Neural progenitor cell (in vitro differentiated cells): ENCODE measurements around the gene SPTLC1.

ENCODE experiments used
- EZH2phosphoT487 ChIP-seq: fragments of 200-600 bp; sonication (generic); IDR thresholded peaks from 2 replicates; pipeline ENCODE4 v1.6.1; 2017; ENCODE audit warnings: antibody characterized with exemption
- TF ChIP-seq, protein P1 (sequence below): fragments of 200-600 bp; sonication (generic); IDR thresholded peaks from 2 replicates; pipeline ENCODE4 v1.5.1; 2017; ENCODE audit warnings: antibody characterized with exemption, mild to moderate bottlenecking

- no peak for TF ChIP-seq EZH2phosphoT487
- TF ChIP-seq, protein P1, sequence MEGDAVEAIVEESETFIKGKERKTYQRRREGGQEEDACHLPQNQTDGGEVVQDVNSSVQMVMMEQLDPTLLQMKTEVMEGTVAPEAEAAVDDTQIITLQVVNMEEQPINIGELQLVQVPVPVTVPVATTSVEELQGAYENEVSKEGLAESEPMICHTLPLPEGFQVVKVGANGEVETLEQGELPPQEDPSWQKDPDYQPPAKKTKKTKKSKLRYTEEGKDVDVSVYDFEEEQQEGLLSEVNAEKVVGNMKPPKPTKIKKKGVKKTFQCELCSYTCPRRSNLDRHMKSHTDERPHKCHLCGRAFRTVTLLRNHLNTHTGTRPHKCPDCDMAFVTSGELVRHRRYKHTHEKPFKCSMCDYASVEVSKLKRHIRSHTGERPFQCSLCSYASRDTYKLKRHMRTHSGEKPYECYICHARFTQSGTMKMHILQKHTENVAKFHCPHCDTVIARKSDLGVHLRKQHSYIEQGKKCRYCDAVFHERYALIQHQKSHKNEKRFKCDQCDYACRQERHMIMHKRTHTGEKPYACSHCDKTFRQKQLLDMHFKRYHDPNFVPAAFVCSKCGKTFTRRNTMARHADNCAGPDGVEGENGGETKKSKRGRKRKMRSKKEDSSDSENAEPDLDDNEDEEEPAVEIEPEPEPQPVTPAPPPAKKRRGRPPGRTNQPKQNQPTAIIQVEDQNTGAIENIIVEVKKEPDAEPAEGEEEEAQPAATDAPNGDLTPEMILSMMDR = peak; percentile 98
Observed at GRCh38 chr9:92133949-92134604, 18.9 kb upstream of the SPTLC1 start.
